Erythroblast (primary cell): Measurements from ENCODE around the gene VWA1.
"Not testable (repeated sequence)": the region's sequence is repeated elsewhere in the genome, so short reads cannot be mapped to it uniquely, and the experiment has no call there.

Experiments used
- GATA1 ChIP-seq: IDR thresholded peaks from 2 replicates; pipeline ENCODE4 v1.6.1; 2011; ENCODE audit warnings: low read depth, mild to moderate bottlenecking, control low read depth, low read length, moderate library complexity
- POLR2A ChIP-seq: IDR thresholded peaks from 2 replicates; pipeline ENCODE4 v1.6.1; 2011; ENCODE audit warnings: mild to moderate bottlenecking, low read length

GRCh38 chr1:1468196-1468985, 32.9 kb downstream of the VWA1 start:
- not testable (repeated sequence) for TF ChIP-seq POLR2A, GATA1
